NAMALWA (cell line): ENCODE measurements around the gene ADAP1.
"Not testable (repeated sequence)": the region's sequence is repeated elsewhere in the genome, so short reads cannot be mapped to it uniquely, and the experiment has no call there.

Source experiments
- DNase-seq: peaks from one replicate; pipeline ENCODE4 v3.0.0-alpha.2; 2015; ENCODE audit warnings: low spot score

Gene ADAP1, protein sequence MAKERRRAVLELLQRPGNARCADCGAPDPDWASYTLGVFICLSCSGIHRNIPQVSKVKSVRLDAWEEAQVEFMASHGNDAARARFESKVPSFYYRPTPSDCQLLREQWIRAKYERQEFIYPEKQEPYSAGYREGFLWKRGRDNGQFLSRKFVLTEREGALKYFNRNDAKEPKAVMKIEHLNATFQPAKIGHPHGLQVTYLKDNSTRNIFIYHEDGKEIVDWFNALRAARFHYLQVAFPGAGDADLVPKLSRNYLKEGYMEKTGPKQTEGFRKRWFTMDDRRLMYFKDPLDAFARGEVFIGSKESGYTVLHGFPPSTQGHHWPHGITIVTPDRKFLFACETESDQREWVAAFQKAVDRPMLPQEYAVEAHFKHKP

GRCh38 chr7:954330-955238, at the start of gene ADAP1:
Gene ADAP1 (minus strand): TSS chr7:954680. CDS start chr7:954477, 203 bp downstream.
- DNase-seq = no peak

DNA sequence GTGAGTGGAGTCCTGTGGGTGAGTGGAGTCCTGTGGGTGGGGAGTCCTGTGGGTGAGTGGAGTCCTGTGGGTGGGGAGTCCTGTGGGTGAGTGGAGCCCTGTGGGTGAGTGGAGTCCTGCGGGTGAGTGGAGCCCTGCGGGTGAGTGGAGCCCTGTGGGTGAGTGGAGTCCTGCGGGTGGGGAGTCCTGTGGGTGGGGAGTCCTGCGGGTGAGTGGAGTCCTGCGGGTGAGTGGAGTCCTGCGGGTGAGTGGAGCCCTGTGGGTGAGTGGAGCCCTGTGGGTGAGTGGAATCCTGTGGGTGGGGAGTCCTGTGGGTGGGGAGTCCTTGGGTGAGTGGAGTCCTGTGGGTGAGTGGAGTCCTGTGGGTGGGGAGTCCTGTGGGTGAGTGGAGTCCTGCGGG, 48.0 kb upstream of the ADAP1 start:
- not testable (repeated sequence) for DNase-seq

- DNase-seq = not testable (repeated sequence)
These were observed 47.5 kb upstream of the ADAP1 start for GRCh38 chr7:1002026-1002425.

DNA sequence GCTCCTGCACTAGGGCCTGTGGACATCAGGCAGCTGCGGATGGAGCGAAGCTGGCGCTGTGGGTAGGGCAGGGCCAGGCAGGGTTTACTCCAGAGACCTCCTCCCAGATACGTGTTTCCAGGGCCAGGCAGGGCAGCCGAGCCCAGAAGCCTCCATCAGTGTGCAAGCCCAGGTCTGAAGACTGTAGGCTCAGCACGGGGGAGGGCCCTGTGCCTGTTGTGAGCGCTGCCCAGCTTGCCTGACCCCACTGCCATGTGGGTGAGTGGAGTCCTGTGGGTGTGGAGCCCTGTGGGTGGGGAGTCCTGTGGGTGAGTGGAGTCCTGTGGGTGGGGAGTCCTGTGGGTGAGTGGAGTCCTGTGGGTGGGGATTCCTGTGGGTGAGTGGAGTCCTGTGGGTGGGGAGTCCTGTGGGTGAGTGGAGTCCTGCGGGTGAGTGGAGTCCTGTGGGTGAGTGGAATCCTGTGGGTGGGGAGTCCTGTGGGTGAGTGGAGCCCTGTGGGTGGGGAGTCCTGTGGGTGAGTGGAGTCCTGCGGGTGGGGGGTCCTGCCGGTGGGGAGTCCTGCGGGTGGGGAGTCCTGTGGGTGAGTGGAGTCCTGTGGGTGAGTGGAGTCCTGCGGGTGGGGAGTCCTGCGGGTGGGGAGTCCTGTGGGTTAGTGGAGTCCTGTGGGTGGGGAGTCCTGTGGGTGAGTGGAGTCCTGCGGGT, 46.7 kb upstream of the ADAP1 start:
- DNase-seq = peak; percentile 68

DNA sequence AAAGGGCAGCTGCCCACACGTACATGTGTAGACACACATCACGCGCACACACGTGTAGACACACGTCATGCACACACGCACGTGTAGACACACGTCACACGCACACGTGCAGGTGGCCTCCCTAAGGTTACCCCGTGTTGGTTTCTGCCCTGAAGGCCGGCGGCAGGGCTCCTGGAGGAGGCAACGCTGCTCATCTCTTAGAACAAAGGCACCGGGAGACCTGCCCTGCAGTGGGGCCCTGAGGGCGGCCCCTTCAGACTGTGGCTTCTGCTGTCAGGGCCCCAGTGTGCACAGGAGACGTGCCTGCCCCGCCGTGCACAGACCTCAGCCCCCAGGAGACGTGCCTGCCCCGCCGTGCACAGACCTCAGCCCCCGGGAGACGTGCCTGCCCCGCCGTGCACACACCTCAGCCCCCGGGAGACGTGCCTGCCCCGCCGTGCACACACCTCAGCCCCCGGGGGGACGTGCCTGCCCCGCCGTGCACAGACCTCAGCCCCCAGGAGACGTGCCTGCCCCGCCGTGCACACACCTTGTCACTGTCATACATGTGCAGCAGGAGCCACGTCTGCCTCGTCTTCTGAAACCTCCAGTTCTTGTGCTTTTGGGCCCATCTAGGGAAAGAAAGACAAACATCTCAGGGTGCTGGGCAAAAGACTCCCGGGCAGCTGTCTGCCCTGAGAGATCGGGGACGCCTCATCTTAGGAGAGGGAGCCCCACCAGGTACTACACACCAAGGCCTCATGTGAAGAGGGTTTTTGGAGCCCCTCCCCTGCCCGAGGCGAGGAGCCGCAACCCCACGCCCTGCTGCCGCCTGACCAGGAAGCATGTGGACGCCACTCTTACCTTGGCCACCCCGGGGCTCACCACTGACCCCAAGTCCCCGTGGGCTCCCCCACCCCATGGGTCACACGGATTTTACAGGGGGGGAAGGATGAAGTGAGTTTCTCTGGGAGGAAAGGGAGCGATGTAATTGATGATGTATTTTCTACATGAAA, 45.8 kb upstream of the ADAP1 start:
- DNase-seq = peak; percentile 84

DNA sequence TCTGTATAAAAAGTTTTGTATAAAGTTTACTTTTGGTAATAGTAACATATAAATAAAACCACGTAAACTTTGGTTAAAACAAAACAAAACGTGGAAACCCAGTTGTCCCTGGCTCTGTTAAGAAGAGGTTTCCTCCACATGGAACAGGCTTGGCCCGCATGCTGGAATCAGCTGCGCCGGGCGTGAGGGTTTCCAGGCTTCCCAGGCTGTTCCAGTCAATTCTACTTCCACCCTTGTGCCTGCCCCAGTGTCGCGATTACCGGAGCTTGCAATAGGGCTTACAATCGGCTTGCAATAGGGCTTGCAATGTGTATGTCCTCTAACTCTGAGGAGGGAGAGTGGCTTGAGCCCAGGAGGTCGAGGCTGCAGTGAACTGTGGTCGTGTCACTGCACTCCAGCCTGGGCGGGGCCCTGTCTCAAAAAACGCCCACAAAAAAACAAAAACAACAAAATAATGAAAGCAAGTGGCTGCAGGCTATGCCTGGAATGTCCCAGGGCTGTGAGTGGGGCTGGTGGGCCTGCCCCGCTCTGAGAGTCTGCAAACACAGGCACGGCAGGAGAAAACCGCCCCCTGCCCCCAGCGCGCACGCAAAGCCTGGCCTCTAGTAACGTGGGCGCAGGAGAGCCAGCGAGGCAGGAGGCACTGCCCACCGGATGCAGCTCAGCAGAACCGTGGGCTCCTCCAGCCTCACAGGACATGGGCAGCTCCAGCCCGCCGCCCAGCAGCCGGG, 44.8 kb upstream of the ADAP1 start:
- no peak for DNase-seq

DNA sequence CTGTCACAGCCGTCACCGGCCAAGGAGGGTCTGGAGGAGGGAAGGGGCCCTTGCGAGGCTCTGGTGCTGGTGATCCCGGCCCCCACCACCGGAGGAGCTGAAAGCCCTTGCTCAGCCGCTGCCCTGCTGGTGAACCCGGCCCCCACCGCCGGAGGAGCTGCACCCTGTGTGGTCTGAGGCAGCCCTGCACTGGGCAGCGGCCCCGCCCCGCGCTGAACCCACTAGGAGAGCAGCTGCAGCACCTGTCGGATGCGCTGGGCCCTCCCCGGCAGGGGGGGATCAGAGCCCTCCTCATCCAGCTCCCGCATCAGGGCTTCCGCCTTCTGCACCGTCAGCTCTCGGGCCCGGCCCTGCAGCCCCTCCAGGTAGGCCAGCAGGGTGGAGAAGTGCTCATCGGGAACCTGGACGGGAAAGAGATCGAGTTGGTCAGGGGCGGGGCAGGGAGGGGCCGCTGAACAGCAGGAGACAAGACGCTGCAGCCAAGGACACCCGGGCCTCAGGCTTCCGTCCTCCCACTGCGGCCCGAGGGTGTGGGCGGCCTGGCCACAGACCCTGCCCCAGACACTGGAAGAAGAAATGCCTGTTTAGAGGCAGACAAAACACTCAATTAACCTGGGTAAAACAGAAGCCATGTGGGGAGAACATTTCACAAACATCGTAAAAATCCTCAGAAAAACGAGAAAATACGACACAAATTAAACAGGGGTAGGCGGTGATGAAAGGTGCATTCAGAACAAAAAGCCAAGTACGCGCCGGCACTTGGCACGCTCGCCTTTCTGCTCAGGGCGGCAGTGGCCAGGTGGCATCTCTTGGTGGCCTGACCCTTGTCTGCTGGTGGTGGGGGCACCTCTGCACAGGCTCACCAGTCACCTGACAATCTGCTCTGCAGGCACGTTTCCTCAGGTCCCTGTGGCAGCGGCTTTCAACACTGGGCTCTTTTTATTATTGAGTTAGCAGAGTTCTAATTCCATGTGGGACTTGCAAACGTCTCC, 43.2 kb upstream of the ADAP1 start:
- DNase-seq = no peak

DNA sequence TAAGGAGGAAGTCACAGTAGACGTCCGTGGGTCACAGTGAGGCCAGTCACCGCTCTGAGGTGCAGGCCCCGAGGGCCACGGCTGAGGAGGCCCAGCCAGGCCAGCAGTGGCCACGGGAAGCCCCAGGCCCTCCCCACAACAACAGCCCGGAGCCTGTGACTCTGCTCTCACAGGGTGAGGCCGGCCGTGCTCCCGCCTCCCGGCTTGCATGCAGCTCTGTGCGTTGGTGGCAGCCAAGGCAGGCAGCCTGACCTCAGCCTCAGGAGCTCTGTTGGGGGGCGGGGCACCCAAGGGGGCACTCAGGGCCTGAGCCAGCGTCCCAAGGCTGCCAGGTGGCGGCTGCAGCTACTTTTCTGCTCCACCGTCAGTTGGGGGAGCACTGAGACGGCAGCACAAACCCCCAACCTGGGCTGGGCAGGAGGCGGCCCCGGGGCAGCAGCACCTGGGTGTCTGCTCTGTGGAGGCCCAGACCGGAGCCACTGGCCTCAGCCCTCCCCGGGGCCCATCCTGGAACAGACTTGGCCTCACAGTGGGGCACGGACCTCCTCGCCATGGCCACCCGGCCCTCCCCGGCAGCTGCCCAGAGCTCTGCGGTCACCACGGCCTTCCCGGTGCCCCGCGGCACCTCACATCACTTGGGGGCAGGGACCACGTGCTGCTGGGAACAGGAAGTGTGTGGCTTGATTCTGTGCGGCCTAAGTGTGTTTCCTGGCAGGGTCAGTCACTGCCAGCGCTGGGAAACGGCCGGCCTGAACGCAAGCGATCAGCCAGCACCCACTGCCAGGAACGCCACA, 41.8 kb upstream of the ADAP1 start:
- DNase-seq = no peak

- DNase-seq = no peak
These were observed 41.1 kb upstream of the ADAP1 start for GRCh38 chr7:995571-995970.

GRCh38 chr7:994592-995308, 40.3 kb upstream of the ADAP1 start:
- peak; percentile 82 for DNase-seq

- DNase-seq = peak; percentile 97
These were observed 38.5 kb upstream of the ADAP1 start for GRCh38 chr7:992709-993607.

DNA sequence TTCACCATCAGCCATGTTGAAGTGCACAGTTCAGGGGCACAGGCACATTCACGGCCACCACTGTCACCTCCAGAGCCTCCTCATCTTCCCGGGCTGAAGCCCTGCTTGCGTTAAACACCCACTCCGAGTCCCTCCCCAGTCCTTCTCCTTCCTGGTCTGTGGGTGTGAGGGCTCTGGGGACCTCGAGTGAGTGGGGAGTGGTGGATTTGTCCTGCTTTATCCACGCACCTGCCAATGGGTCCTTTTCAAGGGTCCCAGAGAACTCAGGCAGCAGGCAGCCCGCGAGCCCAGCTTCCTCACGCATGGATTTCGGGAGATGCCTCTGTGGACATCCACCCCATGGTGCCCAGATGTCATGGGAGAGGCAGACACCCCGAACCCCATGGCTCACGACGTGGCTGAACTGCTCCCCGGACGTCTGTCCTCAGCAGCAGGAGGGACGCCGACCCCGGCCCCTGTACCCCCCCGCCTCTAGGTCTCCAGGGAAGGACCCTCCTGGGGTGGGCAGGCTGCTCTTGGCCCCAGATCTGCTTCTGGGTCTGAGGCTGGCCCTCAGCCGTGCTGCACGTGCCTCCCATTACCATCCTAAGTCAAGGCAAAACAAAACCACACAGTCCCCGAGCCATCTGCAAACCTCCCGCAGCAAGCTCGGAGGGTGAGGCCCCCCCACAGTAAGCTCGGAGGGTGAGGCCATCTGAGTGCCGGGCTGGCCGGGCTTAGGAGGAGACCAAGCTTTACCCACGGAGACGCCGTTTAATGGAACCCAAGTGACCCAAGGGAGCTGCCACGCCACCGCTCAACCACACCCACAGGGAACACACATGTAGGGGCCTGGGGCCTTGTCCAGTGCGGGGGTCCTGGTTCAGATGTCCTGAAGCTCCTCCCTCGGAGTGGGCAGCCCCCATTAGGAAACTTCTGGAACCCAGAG, 37.5 kb upstream of the ADAP1 start:
- no peak for DNase-seq

- no peak for DNase-seq
These were observed 36.7 kb upstream of the ADAP1 start for GRCh38 chr7:990933-991728.

DNA sequence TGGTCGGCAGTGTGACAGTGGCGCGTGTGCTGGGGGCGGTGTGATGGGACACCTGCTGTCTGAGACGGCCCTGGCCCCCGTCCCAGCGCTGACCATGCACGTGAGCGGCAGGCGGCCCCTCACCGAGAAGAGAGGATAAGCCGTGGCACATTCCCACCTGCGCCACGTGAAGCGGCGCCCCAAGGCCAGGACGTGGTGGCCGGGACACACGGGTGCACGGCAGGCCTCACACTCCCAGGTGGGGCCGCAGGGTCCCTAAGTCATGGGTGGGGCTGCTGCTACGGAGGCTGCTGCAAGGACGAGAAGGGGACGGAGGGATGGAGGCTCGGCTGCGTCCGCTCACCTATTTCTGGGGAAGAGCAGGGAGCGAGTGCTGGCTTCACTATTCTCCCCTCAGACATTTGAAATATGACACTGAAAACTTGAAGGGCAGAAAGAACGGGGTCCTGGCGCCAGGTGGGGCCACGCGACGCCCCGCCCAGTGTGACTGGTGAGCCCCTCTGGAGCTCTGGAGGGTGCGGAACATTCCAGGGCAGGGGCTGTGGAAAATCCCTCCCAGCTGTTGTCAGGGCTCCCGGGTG, 36.0 kb upstream of the ADAP1 start:
- no peak for DNase-seq
